Tongue (tissue), 2 donors: ENCODE measurements around the gene AKAP8L. TPM values are rescaled to one million over a fixed set of nuclear protein-coding genes. Genes with fewer than 3 reads are reported as not detected.

Source experiments
- DNase-seq: peaks from one replicate; pipeline ENCODE4 v3.0.0-alpha.2; 2015
- total RNA-seq: library from RNA; depleted of rRNA; stranded (reverse); fragments of >200 nt; gene quantifications from one replicate; pipeline ENCODE4 v1.2.3, GENCODE V29; 2014

Gene AKAP8L
- total RNA-seq, 1 donor from 2014 or later = 65.4 TPM

GRCh38 chr19:15432629-15433518 lies 14.1 kb upstream of the AKAP8L start:
- DNase-seq = peak; percentile 96

GRCh38 chr19:15432018-15432494 lies 13.3 kb upstream of the AKAP8L start:
- DNase-seq = no peak

- DNase-seq = no peak
These were observed 12.7 kb upstream of the AKAP8L start for GRCh38 chr19:15431396-15432017.

GRCh38 chr19:15430526-15431120 lies 11.8 kb upstream of the AKAP8L start:
- no peak for DNase-seq

- DNase-seq = no peak
These were observed 11.2 kb upstream of the AKAP8L start for GRCh38 chr19:15429825-15430467.

GRCh38 chr19:15428956-15429824 lies 10.4 kb upstream of the AKAP8L start:
- no peak for DNase-seq

- no peak for DNase-seq
These were observed 9.2 kb upstream of the AKAP8L start for GRCh38 chr19:15427991-15428471.

- no peak for DNase-seq
These were observed 8.5 kb upstream of the AKAP8L start for GRCh38 chr19:15427350-15427700.

GRCh38 chr19:15426485-15427349 lies 7.9 kb upstream of the AKAP8L start:
- no peak for DNase-seq

- DNase-seq = no peak
These were observed 6.6 kb upstream of the AKAP8L start for GRCh38 chr19:15425321-15425950.

GRCh38 chr19:15424692-15425272 lies 6.0 kb upstream of the AKAP8L start:
- no peak for DNase-seq

GRCh38 chr19:15424121-15424520 lies 5.3 kb upstream of the AKAP8L start:
- no peak for DNase-seq

GRCh38 chr19:15423130-15423529 lies 4.3 kb upstream of the AKAP8L start:
- DNase-seq = no peak

- DNase-seq = peak; percentile 70
These were observed 3.7 kb upstream of the AKAP8L start for GRCh38 chr19:15422296-15423075.

GRCh38 chr19:15421721-15422260 lies 3.0 kb upstream of the AKAP8L start:
- peak; percentile 97 for DNase-seq

GRCh38 chr19:15421136-15421695 lies 2.4 kb upstream of the AKAP8L start:
- DNase-seq = no peak

GRCh38 chr19:15419413-15420025 lies 731 bp upstream of the AKAP8L start:
- DNase-seq = no peak

GRCh38 chr19:15418231-15418578 lies 583 bp downstream of the AKAP8L start:
- DNase-seq = peak; percentile 65
